ENCODE data around the gene SNX24.

SNX24 gene

GRCh38 chr5:122864400-122864799 lies 19.0 kb downstream of the SNX24 start:
- no peak overlapping the region for H3K27ac ChIP-seq (ENCODE audit: low read depth, low read length)
- no peak overlapping the region for H2AFZ ChIP-seq (ENCODE audit: low read depth, low read length, severe bottlenecking)
- no peak overlapping the region for H3K9ac ChIP-seq (ENCODE audit: low read length)
- no peaks in the 10 kb centered on the region for H3K9me2 ChIP-seq (replicated peaks; ENCODE audit: insufficient read depth, low read length)
- H3K9me3 ChIP-seq (ENCODE audit: insufficient read depth, low read length): no peaks in the 10 kb centered on the region
- no peaks in the 10 kb centered on the region for H3K36me3 ChIP-seq (ENCODE audit: low read length)
- no peaks in the 10 kb centered on the region for H4K20me1 ChIP-seq (ENCODE audit: low read depth, low read length)
- no peaks in the 10 kb centered on the region for H3F3A ChIP-seq (ENCODE audit: insufficient read depth)
- H3K4me2 ChIP-seq (ENCODE audit: low read depth, low read length, poor library complexity, severe bottlenecking): no peak overlapping the region
- H3K27me3 ChIP-seq (ENCODE audit: low read length): no peaks in the 10 kb centered on the region
- TF ChIP-seq CTCF (IDR thresholded peaks at IDR 0.05; ENCODE audit: insufficient read depth, low read length, poor library complexity, severe bottlenecking): no peak
- TF ChIP-seq EZH2phosphoT487 (conservative IDR thresholded peaks at IDR 0.05; ENCODE audit: low read length): no peak
- H3K4me3 ChIP-seq (ENCODE audit: insufficient read depth, low read length, poor library complexity, severe bottlenecking): no peak overlapping the region
- H3K79me2 ChIP-seq (ENCODE audit: insufficient read depth, low read length): no peaks in the 10 kb centered on the region

- H2AFZ ChIP-seq (ENCODE audit: low read depth, low read length, severe bottlenecking): no peak overlapping the region
- H3K36me3 ChIP-seq (ENCODE audit: low read length): no peaks in the 10 kb centered on the region
- no peaks in the 10 kb centered on the region for H3F3A ChIP-seq (ENCODE audit: insufficient read depth)
- H3K27me3 ChIP-seq (ENCODE audit: low read length): no peaks in the 10 kb centered on the region
- no peak overlapping the region for H3K9ac ChIP-seq (ENCODE audit: low read length)
- no peaks in the 10 kb centered on the region for H3K9me3 ChIP-seq (ENCODE audit: insufficient read depth, low read length)
- H3K4me3 ChIP-seq (ENCODE audit: insufficient read depth, low read length, poor library complexity, severe bottlenecking): no peak overlapping the region
- no peaks in the 10 kb centered on the region for H3K79me2 ChIP-seq (ENCODE audit: insufficient read depth, low read length)
- no peaks in the 10 kb centered on the region for H3K9me2 ChIP-seq (replicated peaks; ENCODE audit: insufficient read depth, low read length)
- H3K4me2 ChIP-seq (ENCODE audit: low read depth, low read length, poor library complexity, severe bottlenecking): no peak overlapping the region
- TF ChIP-seq EZH2phosphoT487 (conservative IDR thresholded peaks at IDR 0.05; ENCODE audit: low read length) (no peak), CTCF (IDR thresholded peaks at IDR 0.05; ENCODE audit: insufficient read depth, low read length, poor library complexity, severe bottlenecking) (no peak)
- no peak overlapping the region for H3K27ac ChIP-seq (ENCODE audit: low read depth, low read length)
- H4K20me1 ChIP-seq (ENCODE audit: low read depth, low read length): no peaks in the 10 kb centered on the region
These were observed 19.4 kb downstream of the SNX24 start for GRCh38 chr5:122864842-122865241.

GRCh38 chr5:122870219-122870856 lies 24.9 kb downstream of the SNX24 start:
- H3K27me3 ChIP-seq (ENCODE audit: low read length): no peaks in the 10 kb centered on the region

More at GRCh38 chr5:122870219-122870856, 24.9 kb downstream of the SNX24 start:
- H3K9ac ChIP-seq (ENCODE audit: low read length): no peak overlapping the region
- H3K9me2 ChIP-seq (replicated peaks; ENCODE audit: insufficient read depth, low read length): no peaks in the 10 kb centered on the region
- no peak overlapping the region for H3K4me2 ChIP-seq (ENCODE audit: low read depth, low read length, poor library complexity, severe bottlenecking)
- H3F3A ChIP-seq (ENCODE audit: insufficient read depth): no peaks in the 10 kb centered on the region
- H4K20me1 ChIP-seq (ENCODE audit: low read depth, low read length): no peaks in the 10 kb centered on the region
- no peak overlapping the region for H3K4me3 ChIP-seq (ENCODE audit: insufficient read depth, low read length, poor library complexity, severe bottlenecking)
- no peak overlapping the region for H3K27ac ChIP-seq (ENCODE audit: low read depth, low read length)
- no peak overlapping the region for H2AFZ ChIP-seq (ENCODE audit: low read depth, low read length, severe bottlenecking)
- H3K9me3 ChIP-seq (ENCODE audit: insufficient read depth, low read length): no peaks in the 10 kb centered on the region
- TF ChIP-seq EZH2phosphoT487 (conservative IDR thresholded peaks at IDR 0.05; ENCODE audit: low read length): no peak
- no peak for TF ChIP-seq CTCF (IDR thresholded peaks at IDR 0.05; ENCODE audit: insufficient read depth, low read length, poor library complexity, severe bottlenecking)
- H3K36me3 ChIP-seq (ENCODE audit: low read length): no peaks in the 10 kb centered on the region
- no peaks in the 10 kb centered on the region for H3K79me2 ChIP-seq (ENCODE audit: insufficient read depth, low read length)

Measured in SU-DHL-6 (cell line).